Cardiac muscle cell (in vitro differentiated cells and primary cell): ENCODE results near the gene GTF2IRD1. TPM values are rescaled to one million over a fixed set of nuclear protein-coding genes. Genes with fewer than 3 reads are reported as not detected.

Experiments
- DNase-seq, 2 donors: peaks; one replicate each; pipeline versions ENCODE4 v3.0.0 to v3.0.0-alpha.2; 2010 to 2017; ENCODE audit warnings: low read depth in 1 of 2, low spot score in 1 of 2
- H3K27ac ChIP-seq: fragments of 200-600 bp; sonication (generic); 2 replicates; pipeline ENCODE4 v1.5.1; 2016
- H3K27me3 ChIP-seq: fragments of 200-600 bp; sonication (generic); 2 replicates; pipeline ENCODE4 v1.6.0; 2016; ENCODE audit warnings: control low read depth
- H3K36me3 ChIP-seq: fragments of 200-600 bp; sonication (generic); 2 replicates; pipeline ENCODE4 v1.5.1; 2016; ENCODE audit warnings: control low read depth
- H3K4me1 ChIP-seq: fragments of 200-600 bp; sonication (generic); 2 replicates; pipeline ENCODE4 v1.8.1; 2017; ENCODE audit warnings: low read depth, mild to moderate bottlenecking, mixed run types
- H3K4me3 ChIP-seq: fragments of 200-600 bp; sonication (generic); 2 replicates; pipeline ENCODE4 v1.5.1; 2016; ENCODE audit warnings: mild to moderate bottlenecking
- H3K9me3 ChIP-seq: fragments of 200-600 bp; sonication (generic); 2 replicates; pipeline ENCODE4 v1.5.1; 2017; ENCODE audit warnings: low read depth, mild to moderate bottlenecking, control low read depth
- CTCF ChIP-seq: IDR thresholded peaks from 2 replicates; pipeline ENCODE4 v1.5.1; 2012; ENCODE audit warnings: low read depth, mild to moderate bottlenecking, low read length
- polyA plus RNA-seq: library from polyadenylated mRNA; unstranded; fragments of >200 nt; fragmentation: Nextera tagmentation; extraction: Ambion mirVana; gene quantifications from 2 replicates; pipeline ENCODE4 v1.2.1, GENCODE V29; 2016
- total RNA-seq: library from RNA; depleted of rRNA; stranded (reverse); fragments of >200 nt; gene quantifications from 2 replicates; pipeline ENCODE4 v1.2.3, GENCODE V29; 2016

Gene GTF2IRD1
- total and polyA plus RNA-seq, 2 experiments from 2014 or later = 29.6 to 51.4 TPM

GRCh38 chr7:74575811-74576210 is 122.1 kb downstream of the GTF2IRD1 start:
- H3K36me3 ChIP-seq = no peaks in the 10 kb centered on the region
- TF ChIP-seq CTCF = no peak
- no peak overlapping the region for H3K27ac ChIP-seq
- no peak for DNase-seq
- peaks cover 26% of the 10 kb centered on the region for H3K4me1 ChIP-seq
- H3K4me3 ChIP-seq = no peak overlapping the region
- H3K27me3 ChIP-seq = no peaks in the 10 kb centered on the region
- H3K9me3 ChIP-seq = no peaks in the 10 kb centered on the region

GRCh38 chr7:74579800-74580685 is 126.3 kb downstream of the GTF2IRD1 start:
- DNase-seq = peak; percentile 58 to 68
- no peak overlapping the region for H3K4me3 ChIP-seq
- H3K9me3 ChIP-seq = no peaks in the 10 kb centered on the region
- no peaks in the 10 kb centered on the region for H3K36me3 ChIP-seq
- H3K4me1 ChIP-seq = peaks cover 19% of the 10 kb centered on the region
- H3K27me3 ChIP-seq = no peaks in the 10 kb centered on the region
- no peak for TF ChIP-seq CTCF
- peak overlapping the region; percentile 82 for H3K27ac ChIP-seq

GRCh38 chr7:74581916-74582440 is 128.3 kb downstream of the GTF2IRD1 start:
- no peak for TF ChIP-seq CTCF
- H3K4me3 ChIP-seq = no peak overlapping the region
- DNase-seq = no peak
- no peak overlapping the region for H3K27ac ChIP-seq
- no peaks in the 10 kb centered on the region for H3K9me3 ChIP-seq
- no peaks in the 10 kb centered on the region for H3K27me3 ChIP-seq
- peaks cover 22% of the 10 kb centered on the region for H3K4me1 ChIP-seq
- H3K36me3 ChIP-seq = no peaks in the 10 kb centered on the region

GRCh38 chr7:74582447-74583039 is 128.8 kb downstream of the GTF2IRD1 start:
- Histone ChIP-seq H3K4me3 (no peak overlapping the region), H3K27ac (no peak overlapping the region), H3K36me3 (no peaks in the 10 kb centered on the region), H3K4me1 (peaks cover 24% of the 10 kb centered on the region), H3K27me3 (no peaks in the 10 kb centered on the region), H3K9me3 (no peaks in the 10 kb centered on the region)
- DNase-seq = no peak
- no peak for TF ChIP-seq CTCF

GRCh38 chr7:74583630-74584029 is 129.9 kb downstream of the GTF2IRD1 start:
- no peak overlapping the region for H3K27ac ChIP-seq

More at GRCh38 chr7:74583630-74584029, 129.9 kb downstream of the GTF2IRD1 start:
- Histone ChIP-seq H3K4me3 (no peak overlapping the region), H3K36me3 (no peaks in the 10 kb centered on the region), H3K9me3 (no peaks in the 10 kb centered on the region), H3K4me1 (peaks cover 31% of the 10 kb centered on the region), H3K27me3 (no peaks in the 10 kb centered on the region)
- DNase-seq = no peak
- TF ChIP-seq CTCF = no peak
